HG02610 (cell line): ENCODE measurements around the gene GGCX.

Source experiments
- ATAC-seq: cut with Tn5 transposase; IDR thresholded peaks from one replicate; pipeline ENCODE4 v1.9.1; 2021; ENCODE audit warnings: mild to moderate bottlenecking, moderate library complexity; ENCODE audit not compliant: unreplicated experiment

The GGCX gene

GRCh38 chr2:85522090-85522647 is 39.1 kb downstream of the GGCX start:
- no peak for ATAC-seq

DNA sequence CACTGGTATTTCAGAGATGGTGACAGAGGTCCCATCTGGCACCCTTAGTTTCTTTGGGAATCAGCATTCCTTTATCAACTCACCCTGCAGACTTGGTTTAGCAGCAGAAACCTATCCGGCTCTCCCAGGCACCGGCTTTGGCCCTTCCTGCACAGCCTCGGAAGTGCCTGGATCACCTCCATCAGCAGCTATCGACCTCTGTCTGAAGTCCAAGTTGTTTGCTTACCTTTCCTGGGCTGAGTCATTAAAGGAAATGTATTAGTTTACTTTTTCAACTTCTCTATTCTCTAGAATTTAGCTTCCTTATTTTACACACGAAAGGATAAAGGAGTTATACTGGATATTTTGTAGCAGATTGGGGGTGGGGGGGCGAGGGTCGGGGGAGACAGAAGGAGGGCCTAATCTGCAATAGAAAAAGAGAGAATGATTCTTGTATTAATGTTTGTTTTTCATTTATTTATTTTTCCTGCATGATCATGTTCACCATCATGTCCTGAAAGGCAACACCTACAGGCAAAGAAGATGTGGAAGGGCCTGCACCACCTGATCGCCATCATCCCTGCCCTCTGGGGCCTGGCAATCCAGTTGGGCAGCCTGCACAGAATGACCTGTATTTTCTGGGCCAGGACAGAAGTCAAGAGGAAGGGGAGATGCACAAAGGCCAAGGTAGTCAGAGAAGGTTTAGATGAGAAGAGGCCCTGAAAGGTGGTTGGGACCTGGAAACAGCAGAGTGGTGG is 44.5 kb downstream of the GGCX start:
- no peak for ATAC-seq

DNA sequence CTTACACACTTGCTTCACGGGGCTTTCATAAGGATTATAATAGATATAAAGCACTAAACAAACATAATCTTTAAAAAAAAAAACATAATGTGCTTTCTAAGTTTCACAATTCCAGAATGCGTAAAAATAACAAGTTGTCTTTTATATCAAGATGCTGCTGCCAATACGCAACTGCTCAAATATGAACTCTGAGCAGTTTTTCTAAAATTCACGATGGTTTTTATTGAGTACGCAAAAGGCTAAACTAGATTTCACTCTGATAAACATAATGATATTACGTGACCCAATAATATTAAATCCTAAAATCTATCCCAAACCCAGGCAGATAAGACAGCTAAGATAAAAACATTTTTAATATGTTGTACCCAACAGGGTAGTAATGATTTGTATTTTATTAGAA is 47.0 kb downstream of the GGCX start:
- ATAC-seq: no peak

- ATAC-seq: no peak
These were observed 50.1 kb downstream of the GGCX start for GRCh38 chr2:85511008-85511811.

GRCh38 chr2:85506768-85507181 is 54.5 kb downstream of the GGCX start:
- ATAC-seq: no peak

- no peak for ATAC-seq
These were observed 55.6 kb downstream of the GGCX start for GRCh38 chr2:85505551-85506238.

DNA sequence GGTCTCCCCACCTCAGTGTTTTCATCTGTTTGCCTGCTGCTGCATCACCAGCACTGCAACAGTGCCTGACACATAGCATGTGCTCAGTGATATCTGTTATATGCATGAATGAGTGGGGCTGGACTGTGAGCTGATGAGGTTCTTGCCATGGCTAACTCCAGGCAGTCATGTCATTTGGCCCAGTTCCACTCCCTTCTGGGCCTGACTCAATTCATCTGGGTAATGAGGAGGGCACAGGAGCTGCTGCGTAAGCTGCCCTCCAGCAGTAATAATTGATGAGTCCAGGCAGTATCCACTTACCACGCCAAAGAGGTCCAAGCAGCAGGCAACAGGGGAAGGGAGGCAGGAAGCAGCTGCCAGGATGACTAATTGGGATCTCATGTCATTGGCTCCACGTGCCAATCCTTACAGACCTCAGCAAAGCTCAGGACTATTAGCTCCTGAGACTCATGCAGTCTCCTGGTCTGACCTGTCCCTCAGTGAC is 56.5 kb downstream of the GGCX start:
- no peak for ATAC-seq

DNA sequence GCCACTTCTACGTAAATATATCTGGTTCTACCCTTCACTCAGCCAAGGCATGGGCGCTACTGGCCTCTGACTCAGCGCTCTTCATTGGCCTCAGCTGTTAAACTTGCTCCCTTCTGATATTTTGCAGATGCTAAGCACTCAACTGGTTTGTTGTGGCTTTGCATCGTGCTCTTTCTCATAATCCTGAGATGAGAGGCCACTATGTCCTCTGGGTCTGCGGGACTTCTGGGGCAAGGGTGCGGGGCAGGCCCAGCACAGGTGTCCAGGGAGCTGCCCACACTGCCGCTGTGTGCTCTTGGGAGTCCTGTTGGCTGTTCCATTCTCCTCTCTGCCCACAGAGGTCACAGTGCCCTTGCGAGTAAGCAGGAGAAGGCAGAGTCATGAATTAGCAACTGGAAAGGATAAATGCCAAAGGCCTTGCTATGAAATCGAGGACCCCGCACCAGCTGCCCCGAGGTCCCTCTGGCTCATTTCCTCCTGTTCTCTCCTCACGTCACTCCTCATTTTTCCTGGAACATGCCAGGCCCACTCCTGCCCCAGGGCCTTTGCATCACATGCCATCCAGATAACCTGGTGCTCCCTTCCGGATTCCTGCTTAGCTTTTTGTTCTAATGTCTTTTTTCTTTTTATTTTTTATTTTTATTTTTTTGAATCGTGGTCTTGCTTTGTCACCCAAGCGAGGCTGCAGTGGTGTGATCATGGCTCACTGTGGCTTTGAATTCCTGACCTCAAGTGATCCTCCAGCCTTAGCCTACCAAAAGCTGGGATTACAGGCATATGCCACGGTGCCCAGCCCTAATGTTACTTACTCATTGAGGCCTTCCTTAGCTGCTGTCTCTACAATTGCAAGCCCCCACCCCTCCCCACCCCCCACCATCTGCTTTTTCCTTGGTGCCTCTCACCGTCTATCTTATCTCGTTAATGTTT is 57.2 kb downstream of the GGCX start:
- ATAC-seq: no peak

GRCh38 chr2:85503168-85503850 is 58.0 kb downstream of the GGCX start:
- no peak for ATAC-seq

- no peak for ATAC-seq
These were observed 58.6 kb downstream of the GGCX start for GRCh38 chr2:85502720-85503119.

DNA sequence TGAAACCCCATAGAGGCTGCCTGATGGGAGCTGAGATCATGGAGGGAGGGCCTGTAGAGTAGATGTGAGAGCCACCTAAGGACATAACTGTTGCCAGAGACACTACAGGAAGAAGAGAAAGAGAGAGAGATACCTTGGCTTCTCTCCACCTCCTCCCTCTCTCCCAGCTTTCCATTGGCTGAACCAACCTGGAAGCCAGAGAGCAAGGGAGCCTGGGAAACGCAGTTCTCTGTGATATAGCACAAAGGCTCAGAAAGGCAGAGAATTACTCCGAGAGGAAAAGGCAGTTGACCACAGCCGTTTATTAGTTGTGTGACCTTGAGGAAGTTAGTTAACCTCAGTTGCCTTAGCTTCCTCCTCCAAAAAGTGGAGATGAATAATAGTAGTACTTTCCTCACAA is 60.0 kb downstream of the GGCX start:
- ATAC-seq: no peak

DNA sequence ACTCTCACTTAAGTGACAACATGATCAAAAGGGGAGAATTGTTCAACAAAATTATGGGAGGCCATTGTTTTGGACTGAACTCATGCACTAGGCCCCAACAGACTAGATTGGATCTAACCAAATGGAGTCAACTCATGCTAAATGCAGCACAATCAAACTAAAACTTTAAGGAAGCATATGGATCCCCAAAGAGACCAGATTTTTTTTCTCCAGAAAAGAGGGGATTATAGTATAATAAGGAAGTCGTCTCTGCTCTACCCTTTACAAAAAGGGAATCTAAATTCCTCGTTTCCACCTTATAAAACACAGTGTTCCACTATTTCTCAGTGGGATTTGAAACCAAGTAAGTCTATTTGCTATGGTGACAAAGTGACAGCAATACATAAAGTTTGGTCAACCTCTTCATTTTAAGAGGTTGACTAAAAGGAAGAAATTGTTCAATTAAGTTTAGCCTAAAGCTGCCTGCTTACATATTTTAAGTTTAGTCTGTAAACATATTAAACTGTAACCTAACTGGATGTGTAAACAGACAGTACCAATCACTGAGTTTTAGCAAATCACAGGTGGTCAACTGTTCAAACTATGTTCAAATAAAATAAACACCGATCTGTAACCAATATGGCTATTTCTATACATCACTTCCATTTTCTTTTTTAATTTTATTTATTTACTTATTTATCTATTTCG is 63.2 kb downstream of the GGCX start:
- no peak for ATAC-seq

GRCh38 chr2:85496436-85496835 is 64.9 kb downstream of the GGCX start:
- no peak for ATAC-seq
